Endothelial cell of umbilical vein (primary cell): ENCODE measurements around the gene CTU2.

Experiments used
- CTCF ChIP-seq, 2 donors: IDR thresholded peaks; 1 replicate in 1 of 2; 2 replicates in 1 of 2; pipeline ENCODE4 v1.5.1; 2011; ENCODE audit warnings: low read length in 2 of 2, mild to moderate bottlenecking in 2 of 2, moderate library complexity in 2 of 2, control low read depth in 1 of 2, inconsistent platforms in 1 of 2, low read depth in 1 of 2; ENCODE audit not compliant: insufficient read depth in 1 of 2; ENCODE audit errors: extremely low read depth in 1 of 2
- EZH2 ChIP-seq: IDR thresholded peaks from 2 replicates; pipeline ENCODE4 v1.6.1; 2012; ENCODE audit warnings: borderline replicate concordance, low read depth, mild to moderate bottlenecking, moderate library complexity, low read length, inconsistent platforms; ENCODE audit not compliant: severe bottlenecking
- FOS ChIP-seq: IDR thresholded peaks from 2 replicates; pipeline ENCODE4 v1.6.1; 2011; ENCODE audit warnings: mild to moderate bottlenecking, low read length, moderate library complexity, borderline replicate concordance; ENCODE audit not compliant: insufficient read depth
- JUN ChIP-seq: IDR thresholded peaks from 2 replicates; pipeline ENCODE4 v1.6.1; 2011; ENCODE audit warnings: borderline replicate concordance, low read depth; ENCODE audit not compliant: insufficient read length, insufficient read depth
- MYC ChIP-seq: IDR thresholded peaks from one replicate; pipeline ENCODE4 v1.6.1; 2011; ENCODE audit warnings: mild to moderate bottlenecking, low read depth, low read length
- POLR2A ChIP-seq: IDR thresholded peaks from 2 replicates; pipeline ENCODE4 v1.6.1; 2012; ENCODE audit warnings: low read depth, mild to moderate bottlenecking, control low read depth, low read length
- POLR2AphosphoS5 ChIP-seq: IDR thresholded peaks from 2 replicates; pipeline ENCODE4 v1.6.1; 2012; ENCODE audit warnings: low read depth, mild to moderate bottlenecking, control low read depth, low read length, moderate library complexity; ENCODE audit not compliant: insufficient read depth
- TF ChIP-seq, protein P1 (sequence below): IDR thresholded peaks from 2 replicates; pipeline ENCODE4 v1.6.1; 2011; ENCODE audit not compliant: insufficient read depth, insufficient read length

- no peak for TF ChIP-seq CTCF (IDR thresholded peaks at IDR 0.05; ENCODE audit: extremely low read depth in 1 of 2, insufficient read depth in 1 of 2, low read depth in 1 of 2, low read length in 2 of 2)
- no peak for TF ChIP-seq POLR2A
- no peak for TF ChIP-seq EZH2
- TF ChIP-seq, protein P1, sequence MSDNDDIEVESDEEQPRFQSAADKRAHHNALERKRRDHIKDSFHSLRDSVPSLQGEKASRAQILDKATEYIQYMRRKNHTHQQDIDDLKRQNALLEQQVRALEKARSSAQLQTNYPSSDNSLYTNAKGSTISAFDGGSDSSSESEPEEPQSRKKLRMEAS = no peak
- no peak for TF ChIP-seq JUN
- no peak for TF ChIP-seq POLR2AphosphoS5
- TF ChIP-seq FOS = no peak
- TF ChIP-seq MYC = no peak
These were observed 20.1 kb downstream of the CTU2 start for GRCh38 chr16:88726408-88726749.
